Colon (tissue), 2 donors: ENCODE data around the gene GATA2.

ENCODE experiments used
- FAIRE-seq: peaks from 2 replicates; lab custom pipeline; 2012; peaks lifted over from hg19 to GRCh38; lab: Jason Lieb, UNC
- donor health status: control.
- donor health status: control.

GATA2 gene

DNA sequence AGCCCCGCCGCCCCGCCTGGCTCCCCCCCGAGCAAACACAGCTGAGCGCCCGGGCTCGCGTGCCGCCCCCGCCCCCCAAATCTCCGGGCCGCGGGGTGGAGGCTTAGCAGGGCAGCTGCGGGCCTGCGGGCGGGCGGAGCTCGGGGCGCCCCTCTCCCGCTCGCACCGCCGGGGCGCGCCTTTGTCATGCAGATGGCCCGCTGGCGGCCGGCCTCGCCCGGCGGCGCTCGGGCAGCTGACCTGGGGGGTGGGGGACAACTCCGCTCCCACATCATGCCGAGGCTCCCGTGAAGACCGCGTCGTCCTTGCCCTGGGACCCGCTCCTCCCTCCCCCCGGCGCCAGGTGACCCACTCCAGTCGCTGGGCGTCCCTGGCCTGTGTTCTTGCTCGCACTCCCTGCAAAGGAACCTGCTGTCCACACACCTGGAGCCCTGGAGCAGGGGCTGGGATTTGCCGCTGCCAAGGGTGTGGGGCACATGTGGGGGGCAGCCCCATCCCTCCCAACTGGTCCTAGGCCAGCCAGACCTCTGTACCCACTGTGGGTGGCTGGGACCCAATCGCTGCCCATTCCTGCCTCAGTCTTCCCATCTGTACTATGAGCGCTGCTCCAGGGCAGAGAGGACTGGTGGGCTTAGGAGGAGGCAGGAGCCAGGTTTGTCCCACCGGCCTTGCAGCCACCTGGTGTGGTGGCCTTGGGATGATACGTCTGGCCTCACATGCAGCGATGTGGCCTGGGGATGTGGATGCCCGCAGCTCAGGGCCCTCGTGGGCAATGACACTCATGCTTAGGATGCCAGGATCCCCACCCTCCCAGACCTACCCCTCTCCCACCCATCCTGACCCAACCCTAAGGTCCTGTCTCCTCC, 59.8 kb downstream of the GATA2 start:
- FAIRE-seq = no peak

DNA sequence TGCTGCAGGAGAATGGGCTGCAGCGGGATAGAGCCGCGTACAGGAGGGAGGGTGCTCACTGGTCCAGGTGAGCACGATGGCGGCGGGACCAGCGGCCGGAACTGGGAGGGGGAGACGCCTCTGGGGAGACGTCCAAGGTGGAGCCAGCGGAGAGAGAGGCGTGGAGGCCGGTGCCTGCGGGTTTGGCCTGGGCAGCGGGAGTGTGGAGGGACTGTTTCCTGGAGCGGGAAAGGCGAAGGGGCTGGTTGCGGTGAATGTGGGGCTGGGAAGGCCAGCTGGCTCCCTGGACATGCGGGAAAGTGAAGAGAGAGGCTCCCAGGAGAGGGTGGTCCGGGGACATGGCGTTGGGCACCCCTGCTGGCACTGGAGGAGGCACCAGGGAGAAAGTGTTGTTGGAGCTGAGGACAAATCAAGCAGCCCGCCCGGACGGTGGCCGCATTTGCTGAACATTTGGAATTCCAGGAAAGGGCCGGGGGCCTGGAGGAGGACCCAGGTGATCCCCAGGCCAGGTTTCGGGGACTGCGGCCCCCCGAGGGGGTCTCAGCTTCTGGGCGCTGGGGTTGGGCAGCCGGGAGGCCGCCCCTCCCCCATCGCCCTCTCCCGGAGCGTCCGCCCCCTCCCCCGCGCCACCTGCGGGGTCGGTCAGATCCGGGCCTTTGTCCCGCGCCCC, 60.6 kb downstream of the GATA2 start:
- no peak for FAIRE-seq

GRCh38 chr3:128431803-128432300, 61.1 kb downstream of the GATA2 start:
- no peak for FAIRE-seq

- no peak for FAIRE-seq
Measured at GRCh38 chr3:128430731-128431130, 62.3 kb downstream of the GATA2 start.

DNA sequence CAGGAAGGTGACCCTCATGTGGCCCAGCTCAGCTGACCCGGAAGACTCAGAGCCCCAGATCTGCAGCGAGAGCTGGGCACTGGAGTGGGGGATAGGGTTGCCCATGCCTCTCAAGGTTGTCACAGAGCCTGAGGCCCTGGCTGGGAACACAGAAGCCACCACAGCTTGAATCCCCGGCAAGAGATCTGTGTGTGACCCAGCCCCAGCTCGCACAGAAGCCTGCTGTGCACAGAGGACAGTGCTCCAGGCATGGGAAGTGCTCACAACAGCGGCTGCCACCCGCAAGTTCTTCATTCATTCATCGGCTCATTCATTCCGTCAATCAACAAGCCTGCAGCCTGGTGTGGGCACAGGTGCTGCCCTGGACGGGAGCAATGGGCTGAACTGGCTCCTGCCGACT, 62.7 kb downstream of the GATA2 start:
- FAIRE-seq = no peak

GRCh38 chr3:128429751-128430150, 63.2 kb downstream of the GATA2 start:
- FAIRE-seq = no peak
